GM18951 (cell line): ENCODE data around the gene DLX5.

Source experiments
- POLR2A ChIP-seq: IDR thresholded peaks from 4 replicates; pipeline ENCODE4 v1.6.1; 2011; ENCODE audit warnings: mild to moderate bottlenecking; ENCODE audit not compliant: insufficient read length, insufficient read depth; ENCODE audit errors: extremely low read depth
- in situ Hi-C: fragments of 300-500 bp; cut with MboI; formaldehyde crosslinking; loops from one replicate; pipeline ENCODE4 v1.12.0; 2022; ENCODE audit warnings: low sequenced_read_pairs, mixed read lengths, inconsistent platforms; ENCODE audit not compliant: unreplicated experiment

The DLX5 gene

DNA sequence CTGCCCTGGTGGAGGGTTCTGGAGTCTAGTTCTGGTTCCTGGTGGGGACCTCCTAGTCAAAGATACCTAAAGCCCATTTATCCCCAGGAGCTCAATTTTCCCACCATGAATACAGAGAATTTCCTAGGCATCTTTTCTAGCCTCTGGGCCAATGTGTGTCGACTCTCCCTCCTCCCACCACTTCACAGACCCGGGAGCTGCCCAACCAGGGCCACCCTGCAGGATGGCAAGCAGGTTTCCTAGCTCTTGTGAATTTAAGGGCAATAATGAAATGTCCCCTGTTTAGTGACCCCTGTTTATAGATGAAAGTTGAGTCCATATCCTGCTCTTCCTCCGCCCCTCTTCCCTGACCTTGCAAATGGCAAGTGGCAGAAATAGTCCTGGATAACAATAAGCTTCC lies 9.4 kb downstream of the DLX5 start:
- no peak for TF ChIP-seq POLR2A

DNA sequence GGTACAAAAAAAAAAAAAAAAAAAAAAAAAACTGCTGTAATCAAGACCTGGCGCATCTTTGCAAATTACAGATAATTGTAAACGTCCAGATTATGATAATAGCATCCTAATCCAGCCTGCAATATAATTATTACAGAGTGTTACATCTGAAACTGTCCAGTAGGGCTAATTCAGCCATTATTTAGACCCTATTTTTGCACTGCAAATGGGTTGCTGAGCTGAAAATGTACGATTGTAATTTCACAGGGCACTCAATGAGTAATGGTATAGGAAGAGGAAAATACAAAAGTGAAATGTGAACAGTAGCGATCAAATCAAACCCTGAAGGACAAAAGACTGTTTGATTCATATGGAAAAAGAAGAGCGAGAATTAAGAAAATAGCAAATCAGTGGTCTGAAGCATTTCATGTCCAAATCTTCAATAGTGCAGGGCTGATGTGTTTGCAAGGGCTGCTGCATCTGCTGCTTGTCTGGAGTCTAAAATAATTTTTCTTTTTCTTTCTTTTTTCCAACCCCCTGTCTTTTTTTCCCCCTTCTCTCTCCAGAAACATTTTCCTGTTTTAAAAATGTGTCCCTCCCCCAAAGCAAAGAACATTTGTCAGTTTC lies 10.4 kb downstream of the DLX5 start:
- in situ Hi-C loops: no loop called here
- no peak for TF ChIP-seq POLR2A

More for the DNA sequence above, 9.4 kb downstream of the DLX5 start:
- in situ Hi-C loops: no loop called here

- no peak for TF ChIP-seq POLR2A
- in situ Hi-C loops: no loop called here
Observed at GRCh38 chr7:97013845-97014134, 10.8 kb downstream of the DLX5 start.

DNA sequence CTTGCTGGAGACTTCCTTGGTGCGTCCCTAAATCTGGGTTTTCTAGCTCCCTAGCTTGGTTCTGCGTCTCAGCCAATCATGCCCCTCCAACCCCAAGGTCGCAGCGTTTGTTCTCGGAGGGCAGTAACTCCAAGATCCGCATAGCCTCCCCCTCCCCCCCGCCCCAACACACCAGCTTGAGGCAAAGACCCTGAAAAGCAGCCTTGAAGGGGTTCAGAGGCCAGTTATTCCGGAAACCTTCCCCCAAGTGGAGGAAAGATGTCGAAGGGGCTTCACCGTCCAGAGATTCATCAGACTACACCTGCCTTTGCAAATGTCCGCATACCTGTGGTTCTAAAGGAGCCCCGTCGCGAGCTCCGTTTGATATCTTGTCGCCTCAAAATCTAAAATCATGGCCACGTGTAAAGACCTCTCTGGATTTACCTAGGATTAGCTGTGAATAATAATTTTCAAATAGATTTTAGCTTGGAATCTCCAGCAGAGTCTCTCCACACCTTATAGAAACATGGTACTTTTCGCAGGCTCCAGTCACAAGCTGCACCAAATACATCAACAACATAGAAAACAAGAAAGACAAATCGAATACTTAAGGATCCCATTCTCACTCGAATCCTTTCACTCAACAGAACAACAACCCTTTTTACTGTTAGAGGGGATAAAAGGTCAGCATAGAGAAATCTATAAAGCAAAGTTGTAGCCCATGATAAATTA lies 11.3 kb downstream of the DLX5 start:
- in situ Hi-C loops: no loop called here
- TF ChIP-seq POLR2A: no peak

DNA sequence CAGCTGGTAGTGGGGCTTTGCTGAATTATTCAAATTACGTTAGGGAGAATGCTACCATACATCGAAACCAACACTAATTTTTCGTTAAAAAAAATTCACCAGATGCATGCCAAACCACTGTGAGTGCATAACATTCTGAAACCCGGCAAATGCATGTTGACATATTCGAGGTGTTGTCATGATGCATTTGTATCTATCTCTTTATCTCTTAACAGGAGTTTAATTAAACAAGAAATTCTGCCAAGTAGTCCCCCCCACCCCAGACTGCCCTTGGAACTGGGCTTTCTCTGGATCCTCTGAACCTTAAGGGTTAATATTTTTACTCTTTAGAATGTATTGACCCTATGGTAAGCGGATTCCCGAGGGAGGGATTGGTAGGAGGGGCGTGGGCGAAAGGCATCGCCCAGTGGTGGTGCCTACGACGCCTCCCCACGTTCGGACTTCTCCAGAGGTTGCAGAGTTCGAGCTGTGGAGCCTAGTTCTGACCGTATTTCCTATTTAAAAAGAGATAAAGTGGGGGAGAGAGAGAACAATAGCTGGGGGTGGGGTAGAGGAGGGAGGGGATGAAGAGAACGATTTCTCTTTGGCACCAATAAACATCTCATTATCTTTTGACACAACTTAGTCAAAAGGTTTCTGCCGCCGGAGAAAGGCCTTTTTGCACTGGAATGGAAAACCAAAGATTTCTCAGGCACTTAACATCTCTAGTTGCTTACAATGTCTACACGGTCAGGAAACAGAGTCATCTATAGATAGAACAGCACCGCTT lies 12.1 kb downstream of the DLX5 start:
- in situ Hi-C loops: no loop called here
- TF ChIP-seq POLR2A: no peak

DNA sequence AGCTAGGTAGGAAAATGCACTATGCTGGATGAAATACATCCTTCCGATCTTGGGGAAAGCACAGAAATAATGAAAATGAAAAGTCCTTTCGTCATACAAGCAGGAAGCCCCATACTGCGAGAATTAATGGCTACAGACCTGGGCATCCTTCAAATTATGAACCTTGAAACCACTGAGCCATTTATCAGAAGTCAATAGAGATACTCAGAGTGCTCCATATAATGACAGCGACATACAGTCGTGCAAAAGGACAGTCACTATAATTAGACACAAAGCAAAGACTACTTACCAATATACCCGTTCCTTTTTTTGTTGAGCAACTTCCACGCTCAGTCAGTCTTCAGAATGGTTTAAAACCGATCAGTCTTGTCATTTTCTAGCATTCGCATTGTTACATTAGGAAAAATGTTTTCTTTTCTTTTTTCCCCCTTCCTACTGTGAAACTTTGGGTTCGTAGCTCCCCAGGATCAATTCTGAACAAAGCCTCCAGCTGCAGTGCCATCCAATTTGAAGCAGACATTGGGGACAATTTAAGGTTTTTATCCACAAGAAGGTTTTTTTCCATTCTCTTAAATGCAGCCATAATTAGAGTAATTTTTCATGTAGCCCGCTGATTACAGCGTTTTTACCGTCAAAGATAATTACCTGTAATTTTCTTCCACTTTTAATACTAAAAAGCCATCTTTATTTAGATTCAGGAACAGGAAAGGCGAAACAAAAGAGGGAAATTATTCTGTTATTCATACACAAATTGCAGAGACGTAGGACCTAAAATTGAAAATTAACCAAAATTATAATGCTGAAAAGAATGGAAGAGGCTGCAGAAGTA lies 12.9 kb downstream of the DLX5 start:
- in situ Hi-C loops: no loop called here
- no peak for TF ChIP-seq POLR2A

DNA sequence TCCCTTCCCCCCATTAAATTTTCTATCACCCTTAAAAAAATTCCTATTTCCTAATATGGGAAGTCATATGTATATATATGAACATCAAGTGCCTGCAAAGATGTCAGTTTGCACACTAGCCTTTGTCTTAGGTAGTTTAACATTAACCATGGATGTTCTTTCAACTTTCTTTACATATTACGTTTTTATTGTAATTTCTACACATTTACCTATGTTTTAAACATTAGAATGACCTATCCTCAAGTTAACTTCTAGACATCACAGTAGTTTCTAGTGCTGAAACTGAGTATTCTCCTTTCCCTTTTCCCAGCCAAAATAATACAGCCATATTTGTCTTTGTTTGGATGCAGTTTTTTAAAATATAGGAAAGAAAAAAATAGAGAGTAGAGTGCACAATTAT lies 13.5 kb downstream of the DLX5 start:
- no peak for TF ChIP-seq POLR2A
- in situ Hi-C loops: no loop called here

DNA sequence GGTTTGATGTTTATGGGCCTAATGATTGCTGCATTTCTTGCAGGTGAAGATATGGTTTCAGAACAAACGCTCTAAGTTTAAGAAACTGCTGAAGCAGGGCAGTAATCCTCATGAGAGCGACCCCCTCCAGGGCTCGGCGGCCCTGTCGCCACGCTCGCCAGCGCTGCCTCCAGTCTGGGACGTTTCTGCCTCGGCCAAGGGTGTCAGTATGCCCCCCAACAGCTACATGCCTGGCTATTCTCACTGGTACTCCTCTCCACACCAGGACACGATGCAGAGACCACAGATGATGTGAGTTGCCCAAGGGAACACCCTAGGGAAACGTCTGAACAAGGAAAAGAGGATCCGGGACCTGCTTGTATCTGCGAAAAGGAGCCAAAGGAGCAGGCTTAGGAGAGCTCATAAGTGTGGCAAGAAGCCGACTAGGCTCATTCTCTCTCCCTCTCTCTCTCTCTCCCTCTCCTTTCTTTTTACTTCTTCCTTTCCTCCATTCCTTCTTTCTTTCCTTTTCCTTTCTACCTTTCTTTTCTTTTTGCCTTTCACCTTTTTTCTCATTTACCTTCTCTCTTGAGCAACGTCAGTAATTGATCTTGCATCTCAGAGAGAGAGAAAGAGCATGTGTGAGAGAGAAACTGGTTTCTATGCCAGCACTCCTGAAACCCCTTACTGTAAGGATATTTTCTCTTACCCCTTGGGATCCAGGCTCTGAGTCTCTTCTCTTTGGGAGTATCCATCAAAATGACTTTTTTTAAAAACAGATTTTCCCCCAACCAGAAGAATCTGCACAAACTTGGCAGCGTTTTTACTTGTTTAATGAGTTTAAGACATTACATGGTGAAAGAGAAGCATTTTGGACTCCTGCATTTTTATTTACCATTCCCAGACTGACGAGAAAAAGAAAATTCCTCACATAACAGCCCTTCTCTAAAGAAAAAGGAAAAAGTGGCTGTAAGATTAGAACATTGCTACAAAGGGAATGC lies 14.6 kb downstream of the DLX5 start:
- in situ Hi-C loops: no loop called here
- TF ChIP-seq POLR2A: no peak

- TF ChIP-seq POLR2A: no peak
- in situ Hi-C loops: no loop called here
Observed at GRCh38 chr7:97008275-97008917, 16.2 kb downstream of the DLX5 start.

DNA sequence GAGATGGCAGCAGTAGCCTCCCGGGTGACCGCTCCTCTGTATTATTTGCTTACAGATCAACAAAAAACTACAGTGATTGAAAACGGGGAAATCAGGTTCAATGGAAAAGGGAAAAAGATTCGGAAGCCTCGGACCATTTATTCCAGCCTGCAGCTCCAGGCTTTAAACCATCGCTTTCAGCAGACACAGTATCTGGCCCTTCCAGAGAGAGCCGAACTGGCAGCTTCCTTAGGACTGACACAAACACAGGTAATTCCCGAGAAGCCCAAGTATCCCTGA lies 17.1 kb downstream of the DLX5 start:
- in situ Hi-C loops: no loop called here
- no peak for TF ChIP-seq POLR2A

DNA sequence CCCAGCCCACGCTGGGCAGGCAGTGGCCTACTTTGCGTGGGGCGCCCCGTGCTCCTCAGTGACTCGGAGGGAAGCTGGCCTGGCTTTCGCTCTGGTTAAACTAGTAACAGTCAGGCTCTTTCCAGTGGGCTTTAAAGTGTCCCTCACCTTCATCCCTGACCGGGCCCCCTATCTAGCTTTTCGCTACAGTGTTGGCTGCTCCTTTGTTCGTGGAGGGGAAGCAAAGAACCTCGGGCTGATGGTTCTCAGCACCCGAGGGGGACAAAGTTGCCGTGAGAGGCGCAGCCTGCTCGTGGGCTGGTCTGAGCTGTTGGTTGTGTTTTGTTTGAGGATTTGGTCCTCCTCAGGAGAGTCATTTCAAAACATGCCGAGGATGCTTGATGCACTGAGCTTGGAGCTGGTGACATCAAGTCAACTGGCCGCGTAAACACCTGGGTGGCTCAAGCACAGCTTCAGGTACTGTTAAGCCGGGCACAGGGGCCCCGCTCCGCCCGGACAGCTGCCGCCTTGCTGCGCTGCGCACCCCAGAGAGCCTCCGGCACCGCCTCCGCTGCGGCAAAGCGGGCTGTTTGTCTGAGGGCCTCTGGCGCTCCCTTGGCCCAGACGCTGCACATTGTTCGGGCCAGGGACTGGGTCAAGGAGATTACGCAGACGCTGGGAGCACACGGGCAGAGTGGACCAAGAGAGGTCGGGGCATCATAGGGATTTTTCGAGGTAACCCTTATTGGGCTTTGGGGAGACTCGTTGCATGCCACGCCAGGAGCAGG lies 17.6 kb downstream of the DLX5 start:
- TF ChIP-seq POLR2A: no peak
- in situ Hi-C loops: no loop called here
